ENCODE results near the gene KHDRBS2.

DNA sequence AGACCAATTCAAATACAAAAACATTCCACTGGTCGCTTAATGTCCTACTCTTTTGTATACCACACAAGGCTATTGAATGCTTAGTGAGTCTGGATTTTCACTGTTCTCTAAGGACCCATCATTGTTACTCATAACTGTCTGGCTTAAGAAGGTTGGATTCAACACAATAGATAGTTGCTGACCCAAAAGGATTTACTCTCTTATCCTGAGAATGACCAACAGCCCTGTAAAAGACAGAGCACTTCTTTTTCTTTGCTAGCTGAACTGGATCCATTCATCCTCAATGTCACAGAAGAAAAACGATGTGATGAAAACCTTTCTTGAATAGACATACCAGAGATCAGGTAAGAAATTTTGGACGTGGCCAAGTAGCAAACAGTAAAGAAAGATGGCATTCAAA is 645.6 kb downstream of the KHDRBS2 start:
- TF ChIP-seq, protein P1, sequence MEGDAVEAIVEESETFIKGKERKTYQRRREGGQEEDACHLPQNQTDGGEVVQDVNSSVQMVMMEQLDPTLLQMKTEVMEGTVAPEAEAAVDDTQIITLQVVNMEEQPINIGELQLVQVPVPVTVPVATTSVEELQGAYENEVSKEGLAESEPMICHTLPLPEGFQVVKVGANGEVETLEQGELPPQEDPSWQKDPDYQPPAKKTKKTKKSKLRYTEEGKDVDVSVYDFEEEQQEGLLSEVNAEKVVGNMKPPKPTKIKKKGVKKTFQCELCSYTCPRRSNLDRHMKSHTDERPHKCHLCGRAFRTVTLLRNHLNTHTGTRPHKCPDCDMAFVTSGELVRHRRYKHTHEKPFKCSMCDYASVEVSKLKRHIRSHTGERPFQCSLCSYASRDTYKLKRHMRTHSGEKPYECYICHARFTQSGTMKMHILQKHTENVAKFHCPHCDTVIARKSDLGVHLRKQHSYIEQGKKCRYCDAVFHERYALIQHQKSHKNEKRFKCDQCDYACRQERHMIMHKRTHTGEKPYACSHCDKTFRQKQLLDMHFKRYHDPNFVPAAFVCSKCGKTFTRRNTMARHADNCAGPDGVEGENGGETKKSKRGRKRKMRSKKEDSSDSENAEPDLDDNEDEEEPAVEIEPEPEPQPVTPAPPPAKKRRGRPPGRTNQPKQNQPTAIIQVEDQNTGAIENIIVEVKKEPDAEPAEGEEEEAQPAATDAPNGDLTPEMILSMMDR (optimal IDR thresholded peaks at IDR 0.05 in 1 of 3, IDR thresholded peaks at IDR 0.05 in 1 of 3, conservative IDR thresholded peaks at IDR 0.05 in 1 of 3; ENCODE audit: extremely low read depth in 1 of 3, insufficient read depth in 2 of 3, low read length in 3 of 3) = no peak
- TF ChIP-seq EZH2 (IDR thresholded peaks at IDR 0.05; ENCODE audit: low read length) = no peak
